Amniotic epithelial cell (primary cell): ENCODE data around the gene NLRC3.
A peak's percentile ranks its signal among the peaks of the same experiment; 100 is the strongest.
"Not testable (repeated sequence)": the region's sequence is repeated elsewhere in the genome, so short reads cannot be mapped to it uniquely, and the experiment has no call there.

Experiments
- DNase-seq: peaks from one replicate; pipeline ENCODE4 v3.0.0-alpha.2; 2010; ENCODE audit warnings: low read depth

Gene NLRC3

GRCh38 chr16:3513892-3514583, 63.2 kb downstream of the NLRC3 start:
- DNase-seq, result no peak

GRCh38 chr16:3511286-3512180, 65.7 kb downstream of the NLRC3 start:
- DNase-seq, result no peak

DNA sequence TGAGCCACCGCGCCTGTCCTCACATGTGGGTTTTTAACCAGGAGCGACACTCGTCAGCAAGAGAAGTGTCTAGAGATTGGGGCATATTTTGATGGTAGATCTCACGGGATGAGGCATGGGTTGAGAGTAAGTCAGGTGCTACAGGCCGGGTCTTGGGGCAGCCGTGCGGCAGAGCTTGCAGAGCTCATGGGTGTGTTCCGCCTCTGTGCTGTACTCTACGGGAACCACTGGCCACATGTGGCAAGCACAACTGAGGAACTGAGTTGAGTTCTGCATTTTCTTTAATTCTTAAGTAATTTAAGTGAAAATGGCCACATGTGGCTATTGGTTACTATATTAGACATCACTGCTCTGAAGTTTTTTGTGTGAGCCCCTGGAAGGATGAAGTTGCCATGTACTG, 66.8 kb downstream of the NLRC3 start:
- no peak for DNase-seq

DNA sequence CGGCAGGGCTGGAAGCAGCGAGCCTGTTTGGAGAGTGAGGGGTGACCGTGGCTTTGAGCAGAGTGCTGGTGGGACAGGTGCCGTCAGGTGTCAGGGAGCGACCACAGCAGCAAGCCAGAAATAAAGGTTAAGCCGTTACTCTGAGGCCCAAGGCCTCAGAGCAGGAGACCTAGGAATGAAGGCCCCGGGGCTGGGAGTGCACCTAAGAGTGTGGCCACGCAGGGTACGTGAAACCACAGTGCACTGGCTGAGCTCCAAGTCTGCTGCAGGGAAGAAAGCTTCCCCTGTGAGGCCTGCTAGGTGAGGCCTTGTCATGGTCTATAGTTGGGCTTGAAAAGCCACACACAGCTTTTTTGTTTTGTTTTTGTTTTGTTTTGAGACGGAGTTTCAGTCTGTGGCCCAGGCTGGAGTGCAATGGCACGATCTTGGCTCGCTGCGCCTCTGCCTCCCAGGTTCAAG, 67.7 kb downstream of the NLRC3 start:
- DNase-seq, result peak; percentile 71

DNA sequence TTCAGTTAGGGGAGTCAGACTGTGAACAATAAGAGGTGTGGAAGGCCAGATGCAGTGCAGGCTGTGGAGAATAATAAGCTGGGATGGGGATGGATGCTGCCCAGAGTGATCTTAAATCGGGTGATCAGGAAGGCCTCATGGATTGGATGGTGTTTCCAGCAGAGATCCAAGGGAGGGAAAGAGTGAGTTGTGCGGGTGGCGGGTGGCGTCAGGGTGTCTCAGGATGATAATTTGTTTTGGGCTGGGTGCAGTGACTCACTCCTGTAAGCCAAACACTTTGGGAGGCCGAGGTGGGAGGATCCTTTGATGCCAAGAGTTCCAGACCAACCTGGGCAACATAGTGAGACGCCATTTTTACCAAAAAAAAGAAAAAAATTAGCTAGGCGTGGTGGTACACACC, 68.5 kb downstream of the NLRC3 start:
- DNase-seq, result no peak

GRCh38 chr16:3503523-3503922, 73.7 kb downstream of the NLRC3 start:
- no peak for DNase-seq

- DNase-seq, result no peak
These were observed 75.3 kb downstream of the NLRC3 start for GRCh38 chr16:3501783-3502400.

DNA sequence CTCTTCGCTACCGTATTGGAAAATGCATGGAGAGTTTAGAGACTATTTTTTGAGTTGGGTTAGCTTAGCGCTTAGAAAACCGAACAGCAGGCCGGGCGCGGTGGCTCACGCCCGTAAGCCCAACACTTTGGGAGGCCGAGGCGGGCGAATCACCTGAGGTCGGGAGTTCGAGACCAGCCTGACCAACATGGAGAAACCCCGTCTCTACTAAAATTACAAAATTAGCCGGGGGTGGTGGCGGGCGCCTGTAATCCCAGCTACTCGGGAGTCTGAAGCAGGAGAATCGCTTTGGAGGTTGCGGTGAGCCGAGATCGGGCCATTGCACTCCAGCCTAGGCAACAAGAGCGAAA, 75.8 kb downstream of the NLRC3 start:
- not testable (repeated sequence) for DNase-seq

GRCh38 chr16:3498988-3499387, 78.2 kb downstream of the NLRC3 start:
- no peak for DNase-seq

- DNase-seq, result no peak
These were observed 79.4 kb downstream of the NLRC3 start for GRCh38 chr16:3497771-3498170.

DNA sequence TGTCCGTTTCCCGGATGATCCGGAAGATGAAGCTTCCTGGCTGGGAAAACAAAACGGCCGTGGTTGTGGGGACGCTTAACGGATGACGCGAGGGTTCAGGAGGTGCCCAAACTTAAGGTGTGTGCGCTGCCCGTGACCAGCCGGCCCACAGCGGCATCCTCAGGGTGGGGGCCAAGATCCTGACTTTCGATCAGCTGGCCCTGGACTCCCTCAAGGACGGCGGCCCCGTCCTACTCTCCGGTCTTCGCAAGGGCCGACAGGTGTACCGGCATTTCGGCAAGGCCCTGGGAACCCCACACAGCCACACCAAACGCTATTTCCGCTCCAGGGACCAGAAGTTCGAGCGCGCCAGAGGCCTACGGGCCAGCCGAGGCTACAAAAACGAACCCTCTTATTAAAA, 80.8 kb downstream of the NLRC3 start:
- no peak for DNase-seq

DNA sequence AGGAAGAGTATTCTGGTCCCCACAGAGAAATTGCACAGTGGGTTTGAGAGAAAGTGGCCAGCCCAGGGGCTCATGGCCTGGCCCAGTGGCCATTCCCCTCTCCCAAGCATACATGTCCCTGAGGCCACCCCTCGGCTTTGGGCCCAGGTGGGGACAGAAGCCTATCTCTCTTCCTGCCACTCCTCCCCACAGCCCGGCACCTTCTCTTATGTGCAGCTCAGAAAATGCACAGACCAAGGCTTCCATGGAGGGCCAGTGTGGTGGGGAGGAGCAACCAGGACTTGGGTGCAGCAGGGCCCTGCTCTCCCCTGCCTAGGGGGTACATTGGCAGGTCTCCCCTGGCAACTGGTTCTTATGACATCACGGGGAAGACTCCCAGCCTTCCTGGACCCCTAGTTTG, 82.0 kb downstream of the NLRC3 start, which contains the start of gene C16orf90:
TSS of gene C16orf90 (minus strand) at position 314 of the 400 bp plus-strand sequence. CDS start at position 246, 68 bp downstream.
- DNase-seq, result no peak

DNA sequence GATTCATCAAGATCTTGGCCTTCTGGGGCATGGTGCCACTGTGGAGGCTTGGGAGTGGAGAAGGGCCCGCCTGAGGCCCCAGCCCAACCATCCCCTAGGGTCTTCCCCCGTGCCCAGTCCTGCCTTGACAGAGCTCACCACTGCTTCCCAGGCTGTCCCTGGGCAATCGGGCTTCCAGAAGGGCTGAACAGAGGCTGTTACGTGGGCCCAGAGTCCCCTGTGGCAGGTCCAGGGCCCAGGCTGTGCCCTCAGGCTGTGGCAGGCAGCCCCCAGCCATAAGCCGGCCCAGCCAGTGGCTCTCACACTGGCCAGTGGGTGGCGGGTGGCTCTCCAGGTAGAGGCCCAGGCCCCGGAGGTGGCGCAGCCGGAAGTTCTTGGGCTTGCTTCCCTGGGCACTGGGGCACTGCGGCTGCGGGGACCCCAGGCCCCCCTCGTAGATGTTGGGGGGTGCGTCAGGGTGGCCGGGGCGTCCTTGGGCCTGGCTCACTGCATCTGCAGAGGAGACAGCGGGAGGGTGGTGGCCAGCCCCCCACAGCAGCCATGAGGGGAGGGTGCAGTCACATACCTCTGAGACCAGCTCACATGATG, 82.7 kb downstream of the NLRC3 start:
- DNase-seq, result no peak

DNA sequence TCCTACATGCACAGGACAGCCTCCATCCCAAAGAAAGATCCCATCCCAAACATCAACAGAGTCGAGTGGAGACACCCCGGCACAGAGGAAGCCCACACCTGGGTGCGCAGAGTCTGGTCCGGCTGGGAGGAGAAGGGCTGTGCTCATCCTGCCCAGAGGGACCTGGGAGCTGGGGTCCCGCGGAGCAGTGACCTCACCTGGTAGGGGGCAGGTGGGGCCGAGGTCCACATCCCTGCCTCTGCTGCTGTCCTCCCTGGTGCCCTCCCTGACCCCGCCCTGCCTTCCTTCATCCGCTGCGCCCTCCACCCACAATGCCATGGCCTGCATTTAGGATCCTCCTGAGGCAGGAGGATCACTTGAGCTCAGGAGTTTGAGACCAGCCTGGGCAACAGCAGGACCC, 84.8 kb downstream of the NLRC3 start:
- DNase-seq, result no peak

DNA sequence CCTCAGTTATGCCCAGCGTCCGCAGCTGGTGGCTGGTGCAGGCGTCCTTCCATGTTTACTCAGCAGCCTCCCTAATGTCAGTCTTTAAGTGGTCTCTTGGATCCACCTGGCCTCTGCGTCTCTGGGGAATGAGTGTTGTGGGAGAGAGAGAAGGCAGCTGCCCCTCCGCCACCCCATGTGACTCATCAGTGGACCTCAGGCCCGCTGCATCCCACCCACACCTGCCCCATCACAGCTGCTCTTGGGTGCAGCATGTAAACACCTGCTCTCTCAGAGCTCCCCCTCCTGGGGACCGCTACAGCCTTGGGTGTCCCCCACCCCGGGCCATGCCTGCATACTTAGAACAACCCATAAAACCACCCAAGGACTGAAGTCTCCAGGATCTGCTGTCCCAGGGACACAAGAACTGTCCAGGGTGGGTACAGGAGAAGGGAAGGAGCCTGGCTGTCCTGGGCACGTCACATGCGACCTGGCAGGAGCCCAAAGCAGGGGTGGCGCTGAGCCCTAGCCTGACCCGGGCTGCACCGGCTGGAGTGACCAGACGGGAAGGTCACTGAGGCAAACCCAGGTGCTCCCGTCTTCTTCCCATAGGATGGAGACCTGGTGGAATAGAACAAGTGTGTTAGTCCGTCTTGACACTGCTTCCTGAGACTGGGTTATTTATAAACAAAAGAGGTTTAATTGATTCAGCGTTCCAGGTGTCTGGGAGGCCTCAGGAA, 86.1 kb downstream of the NLRC3 start:
- no peak for DNase-seq
